K562 (cell line): ENCODE data around the gene GET3. TPM values are rescaled to one million over a fixed set of nuclear protein-coding genes. Genes with fewer than 3 reads are reported as not detected.

Experiments used
- ELF4 ChIP-seq: fragments of 450-650 bp; formaldehyde crosslinking; IDR thresholded peaks from 2 replicates; pipeline ENCODE4 v1.4.0; 2022; ENCODE audit warnings: missing genetic modification characterization
- FUS ChIP-seq: fragments of 200-400 bp; formaldehyde crosslinking; optimal IDR thresholded peaks from 2 replicates; pipeline ENCODE3; 2017; ENCODE audit warnings: low read depth, low read length
- GABPB1 ChIP-seq: sonication (generic); formaldehyde crosslinking; IDR thresholded peaks from 2 replicates; pipeline ENCODE4 v1.8.0; 2022; ENCODE audit warnings: mild to moderate bottlenecking, missing genetic modification reagents
- GATAD2B ChIP-seq: fragments of 450-650 bp; IDR thresholded peaks from 2 replicates; pipeline ENCODE4 v1.6.1; 2017; ENCODE audit warnings: mild to moderate bottlenecking, borderline replicate concordance
- KDM1A ChIP-seq, 2 experiments: fragments of 450-650 bp; IDR thresholded peaks; 2 replicates each; pipeline ENCODE4 v1.6.1; 2016; ENCODE audit warnings: mild to moderate bottlenecking in 2 of 2
- MAZ ChIP-seq, 2 experiments: fragments of 450-650 bp in 1 of 2; sonication (generic) in 1 of 2; formaldehyde crosslinking; IDR thresholded peaks in 1 of 2; conservative IDR thresholded peaks in 1 of 2; 2 replicates each; pipeline versions ENCODE4 v1.4.0 to v1.5.0; 2020; ENCODE audit warnings: mild to moderate bottlenecking in 1 of 2, missing genetic modification reagents in 1 of 2
- PRMT5 ChIP-seq: sonication (generic); formaldehyde crosslinking; IDR thresholded peaks from 2 replicates; pipeline ENCODE4 v1.5.0; 2020; ENCODE audit warnings: missing genetic modification reagents
- TEAD1 ChIP-seq, 2 experiments: fragments of 450-650 bp in 1 of 2; sonication (generic) in 1 of 2; formaldehyde crosslinking; IDR thresholded peaks; 2 replicates each; pipeline versions ENCODE4 v1.4.0 to v1.8.0; 2020 to 2022; ENCODE audit warnings: mild to moderate bottlenecking in 2 of 2, missing genetic modification reagents in 1 of 2
- TOE1 ChIP-seq, 2 experiments: fragments of 450-650 bp in 1 of 2; sonication (generic) in 1 of 2; formaldehyde crosslinking in 1 of 2; IDR thresholded peaks; 2 replicates each; pipeline versions ENCODE4 v1.7.1 to v1.8.0; 2016 to 2022; ENCODE audit warnings: borderline replicate concordance in 2 of 2, mild to moderate bottlenecking in 2 of 2, antibody characterized with exemption in 1 of 2, inconsistent platforms in 1 of 2, low read depth in 1 of 2, missing genetic modification reagents in 1 of 2, moderate library complexity in 1 of 2
- ZNF12 ChIP-seq: sonication (generic); formaldehyde crosslinking; IDR thresholded peaks from 2 replicates; pipeline ENCODE4 v1.4.0; 2020; ENCODE audit warnings: mild to moderate bottlenecking, missing genetic modification reagents
- ZNF408 ChIP-seq: fragments of 250-450 bp; sonication (Bioruptor Pico); IDR thresholded peaks from 2 replicates; pipeline ENCODE4 v1.4.0; 2020; ENCODE audit warnings: low read depth, mild to moderate bottlenecking, moderate library complexity
- ZNF436 ChIP-seq: fragments of 250-450, 450-650 bp; sonication (Bioruptor Pico); formaldehyde crosslinking; IDR thresholded peaks from 2 replicates; pipeline ENCODE4 v1.7.0; 2020; ENCODE audit warnings: mild to moderate bottlenecking
- polyA plus RNA-seq, 8 experiments: library from polyadenylated mRNA; depleted of rRNA in 4 of 8; stranded (reverse) in 5 of 8; unstranded in 3 of 8; fragments of >200 nt; fragmentation: Nextera tagmentation in 2 of 8; fragmentation: Illumina TruSeq in 1 of 8; extraction: Ambion mirVana in 2 of 8; extraction: Trizol in 1 of 8; gene quantifications; 2 replicates each; pipeline versions ENCODE4 v1.2.1 to v1.2.3, GENCODE V29; 2011 to 2014; ENCODE audit warnings: inconsistent platforms in 1 of 8, missing spikeins in 1 of 8
- total RNA-seq, 7 experiments: library from RNA; depleted of rRNA in 6 of 7; stranded (reverse); fragments of >200 nt in 6 of 7; fragmentation: Illumina TruSeq in 2 of 7; extraction: Trizol in 2 of 7; gene quantifications; 2 replicates each; pipeline versions ENCODE4 v1.2.1 to v1.2.3, GENCODE V29; 2011 to 2021; ENCODE audit warnings: low replicate concordance in 1 of 7
- TF ChIP-seq, protein P1 (sequence below), 3 experiments: IDR thresholded peaks in 2 of 3; conservative IDR thresholded peaks in 1 of 3; 2 replicates each; pipeline ENCODE4 v1.5.1; 2011 to 2012; ENCODE audit warnings: low read length in 3 of 3, mild to moderate bottlenecking in 3 of 3, control low read depth in 2 of 3, improper control_type of control experiment in 1 of 3, inconsistent platforms in 1 of 3, low read depth in 1 of 3, mixed read lengths in 1 of 3, moderate library complexity in 1 of 3; ENCODE audit not compliant: insufficient read depth in 2 of 3
- TF ChIP-seq, protein P2 (sequence below): sonication (generic); formaldehyde crosslinking; IDR thresholded peaks from 2 replicates; pipeline ENCODE4 v1.8.0; 2022; ENCODE audit warnings: mild to moderate bottlenecking, missing genetic modification reagents
- TF ChIP-seq, protein P3 (sequence below): fragments of 150-350 bp; IDR thresholded peaks from 2 replicates; pipeline ENCODE4 v1.6.1; 2014; ENCODE audit warnings: low read depth, mild to moderate bottlenecking, low read length, borderline replicate concordance
- TF ChIP-seq, protein P4 (sequence below): fragments of 450-650 bp; IDR thresholded peaks from 2 replicates; pipeline ENCODE4 v1.6.1; 2016; ENCODE audit warnings: missing biosample characterization, missing genetic modification characterization

Gene GET3
- total and polyA plus RNA-seq, 9 of the 15 experiments (the other 6 are each of a cell fraction or from before 2014, with no cell fraction given) = 8.3 to 83.5 (median 51.8) TPM

DNA sequence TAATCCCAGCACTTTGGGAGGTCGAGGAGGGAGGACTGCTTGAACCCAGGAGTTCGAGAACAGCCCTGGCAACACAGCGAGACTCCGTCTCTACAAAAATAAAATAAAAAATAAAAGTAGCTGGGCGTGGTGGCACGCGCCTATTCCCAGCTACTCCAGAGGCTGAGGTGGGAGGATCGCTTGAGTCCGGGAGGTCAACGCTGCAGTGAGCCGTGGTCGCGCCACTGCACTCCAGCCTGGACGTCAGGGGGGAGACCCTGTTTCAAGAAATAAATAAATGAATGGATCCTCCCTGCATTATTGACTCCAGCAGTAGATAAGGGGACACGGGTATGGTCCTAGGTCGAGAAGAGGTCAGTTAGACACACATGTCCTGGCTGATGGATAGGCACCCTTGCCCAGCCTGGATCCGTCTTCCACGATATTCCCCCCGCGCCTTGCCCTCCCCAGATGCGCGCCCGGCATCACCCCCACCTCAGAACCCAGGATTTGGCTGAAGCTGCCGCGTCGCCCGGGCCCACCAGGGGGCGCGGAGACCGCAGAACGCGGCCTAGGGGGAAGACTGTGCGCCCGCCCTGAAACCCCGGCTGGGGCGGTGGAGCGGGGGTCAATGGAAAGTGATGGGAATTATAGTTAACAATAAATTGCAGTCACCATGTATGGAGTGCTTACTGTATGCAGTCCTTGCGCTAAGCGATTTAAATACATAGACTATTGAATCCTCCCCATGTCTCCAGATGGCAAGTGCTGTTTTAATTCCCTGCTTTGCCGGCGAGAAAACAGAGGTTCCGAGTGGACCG lies 40.1 kb downstream of the GET3 start (continued):
- peak in 1 of 2 experiments; percentile 37; a peak in 1 of 4 replicates for TF ChIP-seq KDM1A (IDR thresholded peaks at IDR 0.05)
- TF ChIP-seq ELF4 (CRISPR knock-in tag) = no peak
- TF ChIP-seq GATAD2B = peak; percentile 72; the same call in 1 of the 2 replicates
- TF ChIP-seq ZNF408 = no peak
- TF ChIP-seq, protein P1, sequence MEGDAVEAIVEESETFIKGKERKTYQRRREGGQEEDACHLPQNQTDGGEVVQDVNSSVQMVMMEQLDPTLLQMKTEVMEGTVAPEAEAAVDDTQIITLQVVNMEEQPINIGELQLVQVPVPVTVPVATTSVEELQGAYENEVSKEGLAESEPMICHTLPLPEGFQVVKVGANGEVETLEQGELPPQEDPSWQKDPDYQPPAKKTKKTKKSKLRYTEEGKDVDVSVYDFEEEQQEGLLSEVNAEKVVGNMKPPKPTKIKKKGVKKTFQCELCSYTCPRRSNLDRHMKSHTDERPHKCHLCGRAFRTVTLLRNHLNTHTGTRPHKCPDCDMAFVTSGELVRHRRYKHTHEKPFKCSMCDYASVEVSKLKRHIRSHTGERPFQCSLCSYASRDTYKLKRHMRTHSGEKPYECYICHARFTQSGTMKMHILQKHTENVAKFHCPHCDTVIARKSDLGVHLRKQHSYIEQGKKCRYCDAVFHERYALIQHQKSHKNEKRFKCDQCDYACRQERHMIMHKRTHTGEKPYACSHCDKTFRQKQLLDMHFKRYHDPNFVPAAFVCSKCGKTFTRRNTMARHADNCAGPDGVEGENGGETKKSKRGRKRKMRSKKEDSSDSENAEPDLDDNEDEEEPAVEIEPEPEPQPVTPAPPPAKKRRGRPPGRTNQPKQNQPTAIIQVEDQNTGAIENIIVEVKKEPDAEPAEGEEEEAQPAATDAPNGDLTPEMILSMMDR (IDR thresholded peaks at IDR 0.05 in 2 of 3, conservative IDR thresholded peaks at IDR 0.05 in 1 of 3; ENCODE audit: insufficient read depth in 2 of 3, low read depth in 1 of 3, low read length in 3 of 3) = peak; percentile 90 to 96 (median 93)
- no peak for TF ChIP-seq GABPB1
- TF ChIP-seq TEAD1 (CRISPR knock-in tag; IDR thresholded peaks at IDR 0.05) = 0 out of 4 replicates have a peak, but pooled peaks of 1 of the 2 experiments have one; percentile 18
- TF ChIP-seq TOE1 (IDR thresholded peaks at IDR 0.05; ENCODE audit: borderline replicate concordance) = 0 out of 2 replicates have a peak, but pooled peaks have one; percentile 36
- no peak for TF ChIP-seq TOE1 (CRISPR knock-in tag; IDR thresholded peaks at IDR 0.05; ENCODE audit: borderline replicate concordance, low read depth)
- TF ChIP-seq, protein P2, sequence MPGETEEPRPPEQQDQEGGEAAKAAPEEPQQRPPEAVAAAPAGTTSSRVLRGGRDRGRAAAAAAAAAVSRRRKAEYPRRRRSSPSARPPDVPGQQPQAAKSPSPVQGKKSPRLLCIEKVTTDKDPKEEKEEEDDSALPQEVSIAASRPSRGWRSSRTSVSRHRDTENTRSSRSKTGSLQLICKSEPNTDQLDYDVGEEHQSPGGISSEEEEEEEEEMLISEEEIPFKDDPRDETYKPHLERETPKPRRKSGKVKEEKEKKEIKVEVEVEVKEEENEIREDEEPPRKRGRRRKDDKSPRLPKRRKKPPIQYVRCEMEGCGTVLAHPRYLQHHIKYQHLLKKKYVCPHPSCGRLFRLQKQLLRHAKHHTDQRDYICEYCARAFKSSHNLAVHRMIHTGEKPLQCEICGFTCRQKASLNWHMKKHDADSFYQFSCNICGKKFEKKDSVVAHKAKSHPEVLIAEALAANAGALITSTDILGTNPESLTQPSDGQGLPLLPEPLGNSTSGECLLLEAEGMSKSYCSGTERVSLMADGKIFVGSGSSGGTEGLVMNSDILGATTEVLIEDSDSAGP (CRISPR knock-in tag) = no peak
- TF ChIP-seq MAZ (CRISPR knock-in tag; conservative IDR thresholded peaks at IDR 0.05 in 1 of 2, IDR thresholded peaks at IDR 0.05 in 1 of 2) = peak; percentile 81 to 98
- TF ChIP-seq FUS = no peak
- TF ChIP-seq, protein P3, sequence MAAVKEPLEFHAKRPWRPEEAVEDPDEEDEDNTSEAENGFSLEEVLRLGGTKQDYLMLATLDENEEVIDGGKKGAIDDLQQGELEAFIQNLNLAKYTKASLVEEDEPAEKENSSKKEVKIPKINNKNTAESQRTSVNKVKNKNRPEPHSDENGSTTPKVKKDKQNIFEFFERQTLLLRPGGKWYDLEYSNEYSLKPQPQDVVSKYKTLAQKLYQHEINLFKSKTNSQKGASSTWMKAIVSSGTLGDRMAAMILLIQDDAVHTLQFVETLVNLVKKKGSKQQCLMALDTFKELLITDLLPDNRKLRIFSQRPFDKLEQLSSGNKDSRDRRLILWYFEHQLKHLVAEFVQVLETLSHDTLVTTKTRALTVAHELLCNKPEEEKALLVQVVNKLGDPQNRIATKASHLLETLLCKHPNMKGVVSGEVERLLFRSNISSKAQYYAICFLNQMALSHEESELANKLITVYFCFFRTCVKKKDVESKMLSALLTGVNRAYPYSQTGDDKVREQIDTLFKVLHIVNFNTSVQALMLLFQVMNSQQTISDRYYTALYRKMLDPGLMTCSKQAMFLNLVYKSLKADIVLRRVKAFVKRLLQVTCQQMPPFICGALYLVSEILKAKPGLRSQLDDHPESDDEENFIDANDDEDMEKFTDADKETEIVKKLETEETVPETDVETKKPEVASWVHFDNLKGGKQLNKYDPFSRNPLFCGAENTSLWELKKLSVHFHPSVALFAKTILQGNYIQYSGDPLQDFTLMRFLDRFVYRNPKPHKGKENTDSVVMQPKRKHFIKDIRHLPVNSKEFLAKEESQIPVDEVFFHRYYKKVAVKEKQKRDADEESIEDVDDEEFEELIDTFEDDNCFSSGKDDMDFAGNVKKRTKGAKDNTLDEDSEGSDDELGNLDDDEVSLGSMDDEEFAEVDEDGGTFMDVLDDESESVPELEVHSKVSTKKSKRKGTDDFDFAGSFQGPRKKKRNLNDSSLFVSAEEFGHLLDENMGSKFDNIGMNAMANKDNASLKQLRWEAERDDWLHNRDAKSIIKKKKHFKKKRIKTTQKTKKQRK = no peak
- no peak for TF ChIP-seq ZNF436 (CRISPR knock-in tag)
- TF ChIP-seq ZNF12 (CRISPR knock-in tag) = no peak
- TF ChIP-seq, protein P4, sequence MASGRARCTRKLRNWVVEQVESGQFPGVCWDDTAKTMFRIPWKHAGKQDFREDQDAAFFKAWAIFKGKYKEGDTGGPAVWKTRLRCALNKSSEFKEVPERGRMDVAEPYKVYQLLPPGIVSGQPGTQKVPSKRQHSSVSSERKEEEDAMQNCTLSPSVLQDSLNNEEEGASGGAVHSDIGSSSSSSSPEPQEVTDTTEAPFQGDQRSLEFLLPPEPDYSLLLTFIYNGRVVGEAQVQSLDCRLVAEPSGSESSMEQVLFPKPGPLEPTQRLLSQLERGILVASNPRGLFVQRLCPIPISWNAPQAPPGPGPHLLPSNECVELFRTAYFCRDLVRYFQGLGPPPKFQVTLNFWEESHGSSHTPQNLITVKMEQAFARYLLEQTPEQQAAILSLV (tag) = no peak
- TF ChIP-seq PRMT5 (CRISPR knock-in tag) = no peak
